HEK293T (cell line): Measurements from ENCODE around the gene BMP8A.

Experiments
- CTCF ChIA-PET: fragments of 350-600 bp; formaldehyde crosslinking; extraction: SDS; loops from one replicate; lab custom pipeline; 2021; ENCODE audit warnings: antibody characterized with exemption, inconsistent platforms; lab: Yijun Ruan, JAX
- POLR2A ChIA-PET: fragments of 350-600 bp; formaldehyde crosslinking; extraction: SDS; loops from one replicate; lab custom pipeline; 2020; ENCODE audit warnings: antibody characterized with exemption, inconsistent platforms; lab: Yijun Ruan, JAX
- DNase-seq: peaks from one replicate; pipeline ENCODE4 v3.0.0; 2012; ENCODE audit warnings: mixed read lengths; ENCODE audit errors: extremely low spot score
- ARNT ChIP-seq: fragments of 450-650 bp; IDR thresholded peaks from 2 replicates; pipeline ENCODE4 v1.6.1; 2017; ENCODE audit warnings: mild to moderate bottlenecking
- BHLHE40 ChIP-seq: fragments of 450-650 bp; IDR thresholded peaks from 2 replicates; pipeline ENCODE4 v1.6.1; 2016; ENCODE audit warnings: mild to moderate bottlenecking, moderate library complexity, borderline replicate concordance
- CTBP1 ChIP-seq: fragments of 450-650 bp; IDR thresholded peaks from 2 replicates; pipeline ENCODE4 v1.6.1; 2016; ENCODE audit warnings: borderline replicate concordance
- ELF4 ChIP-seq: fragments of 450-650 bp; IDR thresholded peaks from 2 replicates; pipeline ENCODE4 v1.6.1; 2017; ENCODE audit warnings: antibody characterized with exemption
- FOXA1 ChIP-seq: fragments of 450-650 bp; IDR thresholded peaks from 2 replicates; pipeline ENCODE4 v1.6.1; 2016; ENCODE audit warnings: mild to moderate bottlenecking
- FOXK2 ChIP-seq: fragments of 450-650 bp; IDR thresholded peaks from 2 replicates; pipeline ENCODE4 v1.6.1; 2016; ENCODE audit warnings: mild to moderate bottlenecking
- FOXM1 ChIP-seq: fragments of 450-650 bp; IDR thresholded peaks from 2 replicates; pipeline ENCODE4 v1.6.1; 2017; ENCODE audit warnings: mild to moderate bottlenecking, borderline replicate concordance
- HDGF ChIP-seq: fragments of 450-650 bp; IDR thresholded peaks from 2 replicates; pipeline ENCODE4 v1.6.1; 2017; ENCODE audit warnings: antibody characterized with exemption, borderline replicate concordance
- L3MBTL2 ChIP-seq: fragments of 450-650 bp; conservative IDR thresholded peaks from 2 replicates; pipeline ENCODE4 v1.6.1; 2016; ENCODE audit warnings: mild to moderate bottlenecking
- LEF1 ChIP-seq: fragments of 450-650 bp; IDR thresholded peaks from 2 replicates; pipeline ENCODE4 v1.6.1; 2017; ENCODE audit warnings: mild to moderate bottlenecking, borderline replicate concordance
- NFRKB ChIP-seq: fragments of 450-650 bp; IDR thresholded peaks from 2 replicates; pipeline ENCODE4 v1.6.1; 2016; ENCODE audit warnings: mild to moderate bottlenecking, moderate library complexity
- SP1 ChIP-seq: fragments of 450-650 bp; IDR thresholded peaks from 2 replicates; pipeline ENCODE4 v1.6.1; 2017
- SUZ12 ChIP-seq: fragments of 450-650 bp; IDR thresholded peaks from 2 replicates; pipeline ENCODE4 v1.6.1; 2016; ENCODE audit warnings: mild to moderate bottlenecking
- TARDBP ChIP-seq: fragments of 450-650 bp; IDR thresholded peaks from 2 replicates; pipeline ENCODE4 v1.6.1; 2016
- ZNF384 ChIP-seq: fragments of 450-650 bp; IDR thresholded peaks from 2 replicates; pipeline ENCODE4 v1.6.1; 2016
- TF ChIP-seq, protein P1 (sequence below): fragments of 450-650 bp; IDR thresholded peaks from 2 replicates; pipeline ENCODE4 v1.6.1; 2016

Gene BMP8A

GRCh38 chr1:39450956-39451606 is 40.4 kb upstream of the BMP8A start:
- ChIA-PET POLR2A (no interaction called here), CTCF (no interaction called here)
- no peak for TF ChIP-seq LEF1
- no peak for TF ChIP-seq FOXK2
- TF ChIP-seq, protein P1, sequence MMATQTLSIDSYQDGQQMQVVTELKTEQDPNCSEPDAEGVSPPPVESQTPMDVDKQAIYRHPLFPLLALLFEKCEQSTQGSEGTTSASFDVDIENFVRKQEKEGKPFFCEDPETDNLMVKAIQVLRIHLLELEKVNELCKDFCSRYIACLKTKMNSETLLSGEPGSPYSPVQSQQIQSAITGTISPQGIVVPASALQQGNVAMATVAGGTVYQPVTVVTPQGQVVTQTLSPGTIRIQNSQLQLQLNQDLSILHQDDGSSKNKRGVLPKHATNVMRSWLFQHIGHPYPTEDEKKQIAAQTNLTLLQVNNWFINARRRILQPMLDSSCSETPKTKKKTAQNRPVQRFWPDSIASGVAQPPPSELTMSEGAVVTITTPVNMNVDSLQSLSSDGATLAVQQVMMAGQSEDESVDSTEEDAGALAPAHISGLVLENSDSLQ: no peak
- no peak for TF ChIP-seq FOXA1
- no peak for TF ChIP-seq TARDBP
- DNase-seq: no peak

- ChIA-PET POLR2A (no interaction called here), CTCF (no interaction called here)
- TF ChIP-seq FOXA1 (no peak), L3MBTL2 (no peak), NFRKB (no peak), ELF4 (no peak), SP1 (no peak), SUZ12 (no peak), BHLHE40 (no peak), LEF1 (no peak), CTBP1 (no peak), FOXK2 (no peak), FOXM1 (no peak), ZNF384 (no peak), HDGF (no peak), TARDBP (no peak), ARNT (no peak)
- TF ChIP-seq, protein P1: no peak
- DNase-seq: no peak
Measured at GRCh38 chr1:39452081-39452480, 39.4 kb upstream of the BMP8A start.

- TF ChIP-seq LEF1 (no peak), HDGF (no peak), ELF4 (no peak), SP1 (no peak), TARDBP (no peak), ARNT (no peak), FOXK2 (no peak), L3MBTL2 (no peak), CTBP1 (no peak), FOXM1 (no peak), NFRKB (no peak), FOXA1 (no peak), ZNF384 (no peak), SUZ12 (no peak), BHLHE40 (no peak)
- TF ChIP-seq, protein P1: no peak
- ChIA-PET CTCF (no interaction called here), POLR2A (no interaction called here)
- DNase-seq: no peak
Measured at GRCh38 chr1:39452540-39452939, 38.9 kb upstream of the BMP8A start.

GRCh38 chr1:39453603-39454002 is 37.8 kb upstream of the BMP8A start:
- ChIA-PET POLR2A (no interaction called here), CTCF (no interaction called here)
- no peak for DNase-seq
- TF ChIP-seq ELF4: no peak
- TF ChIP-seq SUZ12: no peak
- TF ChIP-seq HDGF: no peak
- no peak for TF ChIP-seq FOXM1
- no peak for TF ChIP-seq TARDBP
- TF ChIP-seq BHLHE40: no peak
- TF ChIP-seq CTBP1: no peak
- TF ChIP-seq SP1: no peak

- no peak for DNase-seq
- TF ChIP-seq FOXK2 (no peak), ELF4 (no peak), ARNT (no peak), LEF1 (no peak), FOXM1 (no peak), BHLHE40 (no peak), CTBP1 (no peak), SP1 (no peak), L3MBTL2 (no peak), HDGF (no peak), FOXA1 (no peak)
- TF ChIP-seq, protein P1: no peak
- CTCF ChIA-PET: interaction anchor here (0.9 kb wide), 1 partner anchor 360 kb away, joined by 3 read pairs; no protein-coding TSS in a partner anchor
- POLR2A ChIA-PET: interaction anchor here (0.7 kb wide), 1 partner anchor 118 kb away, joined by 3 read pairs; no protein-coding TSS in a partner anchor
Measured at GRCh38 chr1:39458991-39459390, 32.4 kb upstream of the BMP8A start.

GRCh38 chr1:39462074-39462473 is 29.4 kb upstream of the BMP8A start:
- DNase-seq: no peak
- POLR2A ChIA-PET: no interaction called here
- CTCF ChIA-PET: no interaction called here
- TF ChIP-seq FOXM1: no peak
- TF ChIP-seq HDGF: no peak
- TF ChIP-seq BHLHE40: no peak
- TF ChIP-seq NFRKB: no peak
- TF ChIP-seq CTBP1: no peak
- no peak for TF ChIP-seq ARNT
- no peak for TF ChIP-seq FOXK2
- no peak for TF ChIP-seq SUZ12
- TF ChIP-seq TARDBP: no peak
- no peak for TF ChIP-seq L3MBTL2
